ENCODE results near the gene PATL1. TPM values are rescaled to one million over a fixed set of nuclear protein-coding genes. Genes with fewer than 3 reads are reported as not detected.
"Not testable (repeated sequence)": the region's sequence is repeated elsewhere in the genome, so short reads cannot be mapped to it uniquely, and the experiment has no call there.

The PATL1 gene
- total RNA-seq, 1 donor: 38.7 TPM

GRCh38 chr11:59658036-59658435 lies 10.8 kb downstream of the PATL1 start:
- H3K27me3 ChIP-seq (ENCODE audit: insufficient read depth, low read length): no peaks in the 10 kb centered on the region
- no peak overlapping the region for H3K4me3 ChIP-seq (ENCODE audit: low read length)
- H3K4me1 ChIP-seq (ENCODE audit: insufficient read depth, low read length): peaks cover 13% of the 10 kb centered on the region
- no peaks in the 10 kb centered on the region for H3K9me3 ChIP-seq (ENCODE audit: low read depth, low read length)

- Histone ChIP-seq H3K4me1 (ENCODE audit: insufficient read depth, low read length) (no peaks in the 10 kb centered on the region), H3K9me3 (ENCODE audit: low read depth, low read length) (no peaks in the 10 kb centered on the region), H3K4me3 (ENCODE audit: low read length) (no peak overlapping the region), H3K27me3 (ENCODE audit: insufficient read depth, low read length) (no peaks in the 10 kb centered on the region)
Measured at GRCh38 chr11:59654893-59655292, 13.9 kb downstream of the PATL1 start.

- Histone ChIP-seq H3K4me3 (ENCODE audit: low read length) (no peak overlapping the region), H3K4me1 (ENCODE audit: insufficient read depth, low read length) (no peaks in the 10 kb centered on the region), H3K9me3 (ENCODE audit: low read depth, low read length) (no peaks in the 10 kb centered on the region), H3K27me3 (ENCODE audit: insufficient read depth, low read length) (no peaks in the 10 kb centered on the region)
Measured at GRCh38 chr11:59647245-59647980, 21.4 kb downstream of the PATL1 start.

GRCh38 chr11:59644528-59644927 lies 24.3 kb downstream of the PATL1 start:
- Histone ChIP-seq H3K4me3 (ENCODE audit: low read length) (no peak overlapping the region), H3K27me3 (ENCODE audit: insufficient read depth, low read length) (no peaks in the 10 kb centered on the region), H3K4me1 (ENCODE audit: insufficient read depth, low read length) (no peaks in the 10 kb centered on the region), H3K9me3 (ENCODE audit: low read depth, low read length) (no peaks in the 10 kb centered on the region)

GRCh38 chr11:59643390-59643789 lies 25.4 kb downstream of the PATL1 start:
- no peaks in the 10 kb centered on the region for H3K9me3 ChIP-seq (ENCODE audit: low read depth, low read length)

GRCh38 chr11:59641156-59641555 lies 27.7 kb downstream of the PATL1 start:
- Histone ChIP-seq H3K9me3 (ENCODE audit: low read depth, low read length) (no peaks in the 10 kb centered on the region), H3K4me3 (ENCODE audit: low read length) (no peak overlapping the region), H3K27me3 (ENCODE audit: insufficient read depth, low read length) (no peaks in the 10 kb centered on the region), H3K4me1 (ENCODE audit: insufficient read depth, low read length) (no peaks in the 10 kb centered on the region)

More at GRCh38 chr11:59643390-59643789, 25.4 kb downstream of the PATL1 start:
- Histone ChIP-seq H3K4me1 (ENCODE audit: insufficient read depth, low read length) (no peaks in the 10 kb centered on the region), H3K27me3 (ENCODE audit: insufficient read depth, low read length) (no peaks in the 10 kb centered on the region), H3K4me3 (ENCODE audit: low read length) (no peak overlapping the region)

GRCh38 chr11:59630493-59630892 lies 38.3 kb downstream of the PATL1 start:
- Histone ChIP-seq H3K27me3 (ENCODE audit: insufficient read depth, low read length) (no peaks in the 10 kb centered on the region), H3K4me1 (ENCODE audit: insufficient read depth, low read length) (no peaks in the 10 kb centered on the region), H3K4me3 (ENCODE audit: low read length) (no peak overlapping the region), H3K9me3 (ENCODE audit: low read depth, low read length) (no peaks in the 10 kb centered on the region)

- no peaks in the 10 kb centered on the region for H3K27me3 ChIP-seq (ENCODE audit: insufficient read depth, low read length)
- no peaks in the 10 kb centered on the region for H3K9me3 ChIP-seq (ENCODE audit: low read depth, low read length)
- H3K4me1 ChIP-seq (ENCODE audit: insufficient read depth, low read length): no peaks in the 10 kb centered on the region
- H3K4me3 ChIP-seq (ENCODE audit: low read length): no peak overlapping the region
Measured at GRCh38 chr11:59629996-59630395, 38.8 kb downstream of the PATL1 start.

- H3K27me3 ChIP-seq (ENCODE audit: insufficient read depth, low read length); H3K4me3 ChIP-seq (ENCODE audit: low read length); H3K9me3 ChIP-seq (ENCODE audit: low read depth, low read length); H3K4me1 ChIP-seq (ENCODE audit: insufficient read depth, low read length): not testable (repeated sequence)
Measured at GRCh38 chr11:59626969-59627368, 41.9 kb downstream of the PATL1 start.

- no peaks in the 10 kb centered on the region for H3K27me3 ChIP-seq (ENCODE audit: insufficient read depth, low read length)
- no peaks in the 10 kb centered on the region for H3K9me3 ChIP-seq (ENCODE audit: low read depth, low read length)
- H3K4me3 ChIP-seq (ENCODE audit: low read length): no peak overlapping the region
- H3K4me1 ChIP-seq (ENCODE audit: insufficient read depth, low read length): no peaks in the 10 kb centered on the region
Measured at GRCh38 chr11:59625703-59626102, 43.1 kb downstream of the PATL1 start.

GRCh38 chr11:59617876-59618275 lies 51.0 kb downstream of the PATL1 start:
- no peak overlapping the region for H3K4me3 ChIP-seq (ENCODE audit: low read length)
- H3K27me3 ChIP-seq (ENCODE audit: insufficient read depth, low read length): no peaks in the 10 kb centered on the region
- peaks cover 24% of the 10 kb centered on the region for H3K4me1 ChIP-seq (ENCODE audit: insufficient read depth, low read length)
- H3K9me3 ChIP-seq (ENCODE audit: low read depth, low read length): no peaks in the 10 kb centered on the region

GRCh38 chr11:59616396-59616982 lies 52.3 kb downstream of the PATL1 start:
- H3K4me1 ChIP-seq (ENCODE audit: insufficient read depth, low read length): peaks cover 38% of the 10 kb centered on the region
- peak overlapping the region; percentile 43 for H3K4me3 ChIP-seq (ENCODE audit: low read length)
- H3K9me3 ChIP-seq (ENCODE audit: low read depth, low read length): no peaks in the 10 kb centered on the region
- no peaks in the 10 kb centered on the region for H3K27me3 ChIP-seq (ENCODE audit: insufficient read depth, low read length)

- peak within 1 kb of the TSS; percentile 81 for H3K4me3 ChIP-seq (ENCODE audit: low read length)
- H3K27me3 ChIP-seq (ENCODE audit: insufficient read depth, low read length): no peaks in the 10 kb centered on the region
- H3K9me3 ChIP-seq (ENCODE audit: low read depth, low read length): no peaks in the 10 kb centered on the region
- peaks cover 39% of the 10 kb centered on the region for H3K4me1 ChIP-seq (ENCODE audit: insufficient read depth, low read length)
Measured at GRCh38 chr11:59615637-59616395, 53.0 kb downstream of the PATL1 start, which contains the start of gene OSBP. Gene OSBP, minus strand, starts transcription at chr11:59615774. Its CDS starts 110 bp downstream, at chr11:59615664.

GRCh38 chr11:59615120-59615636 lies 53.7 kb downstream of the PATL1 start:
- Histone ChIP-seq H3K27me3 (ENCODE audit: insufficient read depth, low read length) (no peaks in the 10 kb centered on the region), H3K4me3 (ENCODE audit: low read length) (peak overlapping the region; percentile 81), H3K9me3 (ENCODE audit: low read depth, low read length) (no peaks in the 10 kb centered on the region), H3K4me1 (ENCODE audit: insufficient read depth, low read length) (peaks cover 39% of the 10 kb centered on the region)
